Neural cell (in vitro differentiated cells): ENCODE measurements around the gene C3orf33. TPM values are rescaled to one million over a fixed set of nuclear protein-coding genes. Genes with fewer than 3 reads are reported as not detected.
"Not testable (repeated sequence)": the region's sequence is repeated elsewhere in the genome, so short reads cannot be mapped to it uniquely, and the experiment has no call there.

Experiments used
- H2AFZ ChIP-seq: fragments of 200-600, 300-800 bp; sonication (generic), shearing (Covaris generic); 2 replicates; pipeline ENCODE4 v1.6.0; 2014; ENCODE audit warnings: low read depth, mild to moderate bottlenecking, antibody characterized with exemption, low read length, moderate library complexity
- H3F3A ChIP-seq: fragments of 200-600 bp; shearing (Covaris generic); 2 replicates; pipeline ENCODE4 v1.6.1; 2016; ENCODE audit warnings: mild to moderate bottlenecking, moderate library complexity, mixed read lengths, antibody characterized with exemption, low read length; ENCODE audit not compliant: insufficient read depth, poor library complexity, severe bottlenecking
- H3K27ac ChIP-seq: fragments of 200-600, 300-800 bp; sonication (generic), shearing (Covaris generic); 2 replicates; pipeline ENCODE4 v1.5.1; 2014; ENCODE audit warnings: mild to moderate bottlenecking, low read length, moderate library complexity
- H3K27me3 ChIP-seq: fragments of 300-800, 200-600 bp; sonication (generic), shearing (Covaris generic); 2 replicates; pipeline ENCODE4 v1.6.0; 2014; ENCODE audit warnings: mild to moderate bottlenecking, low read depth, low read length, moderate library complexity; ENCODE audit not compliant: insufficient read depth
- H3K36me3 ChIP-seq: fragments of 300-800, 200-600 bp; sonication (generic), shearing (Covaris generic); 2 replicates; pipeline ENCODE4 v1.5.1; 2014; ENCODE audit warnings: mild to moderate bottlenecking, antibody characterized with exemption, low read length, moderate library complexity; ENCODE audit not compliant: insufficient read depth
- H3K4me2 ChIP-seq: fragments of 300-800, 200-600 bp; sonication (generic), shearing (Covaris generic); 2 replicates; pipeline ENCODE4 v1.6.0; 2014; ENCODE audit warnings: mild to moderate bottlenecking, low read length
- H3K4me3 ChIP-seq: fragments of 300-800, 200-600 bp; sonication (generic), shearing (Covaris generic); 2 replicates; pipeline ENCODE4 v1.5.1; 2014; ENCODE audit warnings: mild to moderate bottlenecking, low read length, moderate library complexity
- H3K79me2 ChIP-seq: fragments of 200-600 bp; shearing (Covaris generic); replicated peaks from 2 replicates; pipeline ENCODE4 v1.6.0; 2014; ENCODE audit warnings: mild to moderate bottlenecking, low read length, moderate library complexity; ENCODE audit not compliant: insufficient read depth
- H3K9ac ChIP-seq: fragments of 300-800, 200-600 bp; sonication (generic), shearing (Covaris generic); 2 replicates; pipeline ENCODE4 v1.6.1; 2016; ENCODE audit warnings: mild to moderate bottlenecking, low read length, mixed read lengths
- H3K9me2 ChIP-seq: fragments of 200-600 bp; shearing (Covaris generic); 2 replicates; pipeline ENCODE4 v1.6.1; 2016; ENCODE audit warnings: mild to moderate bottlenecking, low read length, mixed read lengths; ENCODE audit not compliant: insufficient read depth
- H3K9me3 ChIP-seq: fragments of 200-600, 300-800 bp; sonication (generic), shearing (Covaris generic); 2 replicates; pipeline ENCODE4 v1.6.1; 2016; ENCODE audit warnings: mild to moderate bottlenecking, mixed run types, low read length, moderate library complexity, mixed read lengths
- H4K20me1 ChIP-seq: fragments of 200-600 bp; shearing (Covaris generic); 2 replicates; pipeline ENCODE4 v1.6.1; 2016; ENCODE audit warnings: mild to moderate bottlenecking, mixed run types; ENCODE audit not compliant: insufficient read depth
- EP300 ChIP-seq: fragments of 450-650 bp; conservative IDR thresholded peaks from 2 replicates; pipeline ENCODE4 v1.6.1; 2014; ENCODE audit warnings: antibody characterized with exemption, mild to moderate bottlenecking, moderate library complexity; ENCODE audit not compliant: poor library complexity, severe bottlenecking
- EZH2 ChIP-seq: fragments of 200-600, 300-800 bp; shearing (Covaris generic), sonication (generic); IDR thresholded peaks from 2 replicates; pipeline ENCODE4 v1.6.1; 2014; ENCODE audit warnings: antibody characterized with exemption, low read length, borderline replicate concordance, mild to moderate bottlenecking; ENCODE audit not compliant: insufficient read depth, poor library complexity, severe bottlenecking
- MXI1 ChIP-seq: fragments of 450-650 bp; conservative IDR thresholded peaks from 2 replicates; pipeline ENCODE4 v1.6.1; 2014; ENCODE audit warnings: antibody characterized with exemption, mild to moderate bottlenecking; ENCODE audit not compliant: poor library complexity, severe bottlenecking
- POLR2AphosphoS5 ChIP-seq: IDR thresholded peaks from 2 replicates; pipeline ENCODE4 v1.6.1; 2012
- RAD21 ChIP-seq: fragments of 450-650 bp; conservative IDR thresholded peaks from 2 replicates; pipeline ENCODE4 v1.6.1; 2014; ENCODE audit warnings: antibody characterized with exemption, mild to moderate bottlenecking, moderate library complexity
- REST ChIP-seq: IDR thresholded peaks from 2 replicates; pipeline ENCODE4 v1.6.1; 2012; ENCODE audit warnings: borderline replicate concordance
- SMC3 ChIP-seq: fragments of 450-650 bp; conservative IDR thresholded peaks from 2 replicates; pipeline ENCODE4 v1.6.1; 2014; ENCODE audit warnings: antibody characterized with exemption, mild to moderate bottlenecking, moderate library complexity; ENCODE audit not compliant: poor library complexity
- TAF1 ChIP-seq: IDR thresholded peaks from 2 replicates; pipeline ENCODE4 v1.6.1; 2012; ENCODE audit warnings: low read depth
- polyA plus RNA-seq: library from polyadenylated mRNA; depleted of rRNA; stranded (reverse); fragments of >200 nt; gene quantifications from 2 replicates; pipeline ENCODE4 v1.2.3, GENCODE V29; 2014
- TF ChIP-seq, protein P1 (sequence below): fragments of 450-650 bp; IDR thresholded peaks from 2 replicates; pipeline ENCODE4 v1.5.1; 2014; ENCODE audit warnings: antibody characterized with exemption, mild to moderate bottlenecking, moderate library complexity; ENCODE audit not compliant: poor library complexity, severe bottlenecking

The C3orf33 gene
- polyA plus RNA-seq, 1 donor from 2014 or later: 9.8 TPM

DNA sequence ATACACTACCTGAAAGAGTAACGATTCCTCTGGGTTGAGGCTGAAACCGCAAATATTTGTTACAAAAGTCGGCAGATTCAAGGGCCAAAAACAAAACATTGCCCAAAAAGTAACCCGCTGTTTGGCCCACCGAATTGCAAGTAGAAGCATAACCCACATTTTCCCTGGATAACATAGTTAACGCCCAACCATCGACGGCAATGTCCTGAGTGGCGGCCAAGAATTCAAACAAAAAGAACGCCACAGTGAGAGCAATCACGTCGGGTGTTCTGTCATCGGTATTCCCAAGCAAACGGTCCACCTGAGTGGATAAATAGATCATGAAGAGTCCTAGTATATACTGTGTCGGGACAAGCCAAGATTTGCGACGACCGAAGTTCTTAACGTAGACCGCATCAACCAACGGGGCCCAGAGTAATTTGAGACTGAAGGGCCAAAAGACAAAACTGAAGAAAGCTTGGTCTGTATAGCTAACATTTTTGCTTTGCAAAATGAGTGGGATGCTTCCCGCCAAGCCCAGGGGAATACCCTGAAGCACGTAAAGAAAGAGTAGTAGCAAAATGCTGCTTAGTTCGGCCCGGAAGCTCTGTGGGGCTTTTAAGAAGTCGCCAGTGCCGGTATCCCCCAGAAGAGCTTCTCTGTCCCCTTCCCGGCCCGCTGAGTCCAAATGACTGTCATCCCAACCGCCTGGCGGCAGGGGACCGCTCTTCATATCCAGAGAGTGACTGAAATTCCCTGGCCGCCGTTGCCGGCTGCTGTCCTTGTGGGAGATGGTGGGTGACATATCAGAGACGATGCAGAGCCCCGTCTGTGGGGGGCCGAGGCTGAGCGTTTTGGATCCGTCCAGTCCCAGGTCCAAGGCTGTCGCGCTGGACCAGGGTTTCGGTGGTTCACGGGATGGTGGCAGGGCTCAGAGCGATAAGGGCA is 47.4 kb upstream of the C3orf33 start:
- Histone ChIP-seq H3K4me2 (peak overlapping the region; percentile 87), H3K4me3 (peak overlapping the region; percentile 83), H3K9me2 (no peaks in the 10 kb centered on the region), H3K9ac (peak overlapping the region; percentile 75), H4K20me1 (no peaks in the 10 kb centered on the region), H3K27ac (peak overlapping the region; percentile 81), H3K9me3 (no peaks in the 10 kb centered on the region), H3K27me3 (no peaks in the 10 kb centered on the region), H3F3A (peaks cover 3% of the 10 kb centered on the region), H3K36me3 (no peaks in the 10 kb centered on the region), H2AFZ (peak overlapping the region; percentile 21), H3K79me2 (peaks cover 28% of the 10 kb centered on the region)
- no peak for TF ChIP-seq SMC3
- no peak for TF ChIP-seq POLR2AphosphoS5
- no peak for TF ChIP-seq EP300
- TF ChIP-seq, protein P1, sequence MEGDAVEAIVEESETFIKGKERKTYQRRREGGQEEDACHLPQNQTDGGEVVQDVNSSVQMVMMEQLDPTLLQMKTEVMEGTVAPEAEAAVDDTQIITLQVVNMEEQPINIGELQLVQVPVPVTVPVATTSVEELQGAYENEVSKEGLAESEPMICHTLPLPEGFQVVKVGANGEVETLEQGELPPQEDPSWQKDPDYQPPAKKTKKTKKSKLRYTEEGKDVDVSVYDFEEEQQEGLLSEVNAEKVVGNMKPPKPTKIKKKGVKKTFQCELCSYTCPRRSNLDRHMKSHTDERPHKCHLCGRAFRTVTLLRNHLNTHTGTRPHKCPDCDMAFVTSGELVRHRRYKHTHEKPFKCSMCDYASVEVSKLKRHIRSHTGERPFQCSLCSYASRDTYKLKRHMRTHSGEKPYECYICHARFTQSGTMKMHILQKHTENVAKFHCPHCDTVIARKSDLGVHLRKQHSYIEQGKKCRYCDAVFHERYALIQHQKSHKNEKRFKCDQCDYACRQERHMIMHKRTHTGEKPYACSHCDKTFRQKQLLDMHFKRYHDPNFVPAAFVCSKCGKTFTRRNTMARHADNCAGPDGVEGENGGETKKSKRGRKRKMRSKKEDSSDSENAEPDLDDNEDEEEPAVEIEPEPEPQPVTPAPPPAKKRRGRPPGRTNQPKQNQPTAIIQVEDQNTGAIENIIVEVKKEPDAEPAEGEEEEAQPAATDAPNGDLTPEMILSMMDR: peak; percentile 15

DNA sequence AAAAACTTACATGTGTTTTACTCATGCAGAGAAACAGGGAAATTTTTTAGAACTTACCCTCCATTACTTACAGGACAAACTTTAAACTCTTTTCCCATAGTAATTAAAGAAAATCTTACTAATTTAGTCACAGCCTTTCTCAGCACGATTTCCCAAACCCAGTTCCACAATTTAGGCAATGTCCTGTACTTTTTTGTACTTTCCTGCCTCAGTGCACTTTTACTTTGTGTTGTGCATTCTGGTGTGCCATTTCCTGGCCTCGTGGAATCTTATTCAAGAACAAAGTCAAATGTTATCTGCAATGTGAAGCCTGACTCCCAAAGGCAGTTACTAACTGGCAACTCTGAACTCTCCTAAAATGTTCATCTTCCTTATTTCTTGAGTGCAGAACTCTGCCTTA is 46.3 kb upstream of the C3orf33 start:
- Histone ChIP-seq H3K27me3 (no peaks in the 10 kb centered on the region), H3K9me3 (no peaks in the 10 kb centered on the region), H3F3A (peaks cover 3% of the 10 kb centered on the region), H3K9me2 (no peaks in the 10 kb centered on the region), H3K36me3 (no peaks in the 10 kb centered on the region), H3K27ac (no peak overlapping the region), H3K4me2 (peak overlapping the region; percentile 87), H4K20me1 (no peaks in the 10 kb centered on the region), H2AFZ (no peak overlapping the region), H3K4me3 (peak overlapping the region; percentile 83), H3K9ac (peak overlapping the region; percentile 75), H3K79me2 (peaks cover 28% of the 10 kb centered on the region)
- TF ChIP-seq SMC3 (no peak), POLR2AphosphoS5 (no peak), REST (no peak), EP300 (no peak), TAF1 (no peak), RAD21 (no peak), EZH2 (no peak), MXI1 (no peak)
- TF ChIP-seq, protein P1: no peak

DNA sequence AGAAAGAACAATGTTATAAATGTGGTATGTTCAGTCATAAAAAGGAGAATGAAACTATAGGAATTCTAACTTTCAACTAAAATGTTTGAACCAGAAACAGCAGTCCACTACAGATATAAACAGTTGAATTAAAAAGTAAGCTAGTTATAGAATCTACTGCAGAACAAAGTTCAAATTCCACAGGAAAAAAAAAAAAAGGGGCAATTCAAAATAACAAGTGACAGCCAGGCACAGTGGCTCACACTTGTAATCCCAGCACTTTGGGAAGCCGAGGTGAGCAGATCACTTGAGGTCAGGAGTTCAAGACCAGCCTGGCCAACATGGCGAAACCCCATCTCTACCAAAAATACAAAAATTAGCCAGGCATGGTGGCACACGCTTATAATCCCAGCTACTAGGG is 43.3 kb upstream of the C3orf33 start:
- Histone ChIP-seq H3K4me3 (peak overlapping the region; percentile 38), H3K79me2 (peaks cover 32% of the 10 kb centered on the region)
- not testable (repeated sequence) for H2AFZ ChIP-seq, H3K9ac ChIP-seq, H4K20me1 ChIP-seq, H3K27me3 ChIP-seq, H3F3A ChIP-seq, H3K9me2 ChIP-seq, H3K27ac ChIP-seq, H3K4me2 ChIP-seq, H3K36me3 ChIP-seq, H3K9me3 ChIP-seq
